ENCODE measurements around the gene TECTA.

Gene TECTA

DNA sequence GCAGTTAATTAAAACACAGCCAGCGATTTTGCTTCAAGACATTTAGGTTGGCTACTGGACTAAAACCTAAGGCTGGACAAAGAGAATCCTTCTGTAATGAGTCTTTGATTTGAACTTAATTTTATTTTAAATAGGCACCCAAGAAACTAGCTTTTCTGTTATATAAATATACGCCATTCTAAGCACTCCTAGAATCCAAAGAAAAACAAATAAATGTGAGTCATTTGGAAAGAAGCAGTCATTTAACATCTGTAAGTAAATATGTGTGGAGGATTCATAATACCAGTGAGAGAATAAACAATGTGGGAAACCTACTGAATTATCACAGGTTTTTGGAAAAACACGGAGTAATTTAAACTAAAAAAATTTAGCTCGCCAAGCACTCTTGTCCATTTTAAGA, 1.2 kb upstream of the TECTA start:
- POLR2A ChIA-PET (ENCODE audit: low non-redundant PET) = no interaction called here
- H3K27ac ChIP-seq = no peak overlapping the region
- CTCF ChIA-PET = interaction anchor here (1.0 kb wide), 1 partner anchor 95 kb away, joined by 5 read pairs; no protein-coding TSS in a partner anchor
- DNase-seq (ENCODE audit: low spot score) = no peak
- TF ChIP-seq, protein P1, sequence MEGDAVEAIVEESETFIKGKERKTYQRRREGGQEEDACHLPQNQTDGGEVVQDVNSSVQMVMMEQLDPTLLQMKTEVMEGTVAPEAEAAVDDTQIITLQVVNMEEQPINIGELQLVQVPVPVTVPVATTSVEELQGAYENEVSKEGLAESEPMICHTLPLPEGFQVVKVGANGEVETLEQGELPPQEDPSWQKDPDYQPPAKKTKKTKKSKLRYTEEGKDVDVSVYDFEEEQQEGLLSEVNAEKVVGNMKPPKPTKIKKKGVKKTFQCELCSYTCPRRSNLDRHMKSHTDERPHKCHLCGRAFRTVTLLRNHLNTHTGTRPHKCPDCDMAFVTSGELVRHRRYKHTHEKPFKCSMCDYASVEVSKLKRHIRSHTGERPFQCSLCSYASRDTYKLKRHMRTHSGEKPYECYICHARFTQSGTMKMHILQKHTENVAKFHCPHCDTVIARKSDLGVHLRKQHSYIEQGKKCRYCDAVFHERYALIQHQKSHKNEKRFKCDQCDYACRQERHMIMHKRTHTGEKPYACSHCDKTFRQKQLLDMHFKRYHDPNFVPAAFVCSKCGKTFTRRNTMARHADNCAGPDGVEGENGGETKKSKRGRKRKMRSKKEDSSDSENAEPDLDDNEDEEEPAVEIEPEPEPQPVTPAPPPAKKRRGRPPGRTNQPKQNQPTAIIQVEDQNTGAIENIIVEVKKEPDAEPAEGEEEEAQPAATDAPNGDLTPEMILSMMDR (conservative IDR thresholded peaks at IDR 0.05; ENCODE audit: low read depth) = no peak

DNA sequence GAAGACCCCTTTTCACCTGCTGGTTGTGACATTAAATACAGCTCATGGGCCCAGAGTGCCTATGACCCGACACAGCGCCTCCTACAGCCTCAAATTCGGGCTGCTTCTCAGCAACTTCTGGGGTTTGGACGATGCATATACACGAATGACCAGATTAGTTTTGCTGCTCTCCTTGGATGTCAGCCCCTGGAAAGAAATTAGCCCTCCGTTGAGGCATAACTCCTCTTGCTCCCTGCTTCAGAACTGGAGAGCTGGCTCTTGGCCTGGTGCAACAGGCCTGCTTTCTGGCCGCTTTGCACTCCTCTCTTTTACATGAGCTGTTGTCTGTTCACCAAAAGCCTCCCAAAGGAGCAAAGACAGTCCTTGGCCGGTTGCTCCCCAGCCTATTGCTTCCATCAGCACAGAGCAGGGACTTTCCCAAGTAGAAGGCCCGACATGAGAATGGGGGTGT, 3.3 kb downstream of the TECTA start:
- ChIA-PET POLR2A (ENCODE audit: low non-redundant PET) (no interaction called here), CTCF (no interaction called here)
- no peak for DNase-seq (ENCODE audit: low spot score)
- TF ChIP-seq, protein P1 (conservative IDR thresholded peaks at IDR 0.05; ENCODE audit: low read depth) = no peak
- no peak overlapping the region for H3K27ac ChIP-seq

DNA sequence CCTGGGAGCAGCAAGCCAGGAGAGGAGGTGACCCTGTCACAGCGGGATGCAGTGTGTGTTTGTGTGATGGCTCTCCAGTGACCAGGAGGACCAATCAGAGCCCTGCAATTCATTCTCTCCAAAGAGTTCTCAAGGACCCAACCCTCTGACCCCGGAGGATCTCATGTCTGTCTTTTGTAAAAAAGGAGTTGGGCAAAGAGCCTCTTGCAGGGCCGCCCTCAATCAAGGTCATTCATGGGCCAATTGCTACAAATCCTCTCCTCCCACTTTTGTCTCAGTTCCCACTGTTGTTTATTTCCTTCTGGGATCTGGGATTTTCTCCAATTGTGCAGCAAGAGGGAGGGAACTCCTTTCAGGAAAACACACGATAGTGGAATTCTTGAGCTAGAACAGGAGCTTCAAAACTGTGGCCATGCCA, 4.0 kb downstream of the TECTA start:
- TF ChIP-seq, protein P1 (conservative IDR thresholded peaks at IDR 0.05; ENCODE audit: low read depth) = no peak
- CTCF ChIA-PET = interaction anchor here (1.0 kb wide), 1 partner anchor 302 kb away, joined by 3 read pairs; no protein-coding TSS in a partner anchor
- POLR2A ChIA-PET (ENCODE audit: low non-redundant PET) = no interaction called here
- H3K27ac ChIP-seq = no peak overlapping the region
- DNase-seq (ENCODE audit: low spot score) = no peak

DNA sequence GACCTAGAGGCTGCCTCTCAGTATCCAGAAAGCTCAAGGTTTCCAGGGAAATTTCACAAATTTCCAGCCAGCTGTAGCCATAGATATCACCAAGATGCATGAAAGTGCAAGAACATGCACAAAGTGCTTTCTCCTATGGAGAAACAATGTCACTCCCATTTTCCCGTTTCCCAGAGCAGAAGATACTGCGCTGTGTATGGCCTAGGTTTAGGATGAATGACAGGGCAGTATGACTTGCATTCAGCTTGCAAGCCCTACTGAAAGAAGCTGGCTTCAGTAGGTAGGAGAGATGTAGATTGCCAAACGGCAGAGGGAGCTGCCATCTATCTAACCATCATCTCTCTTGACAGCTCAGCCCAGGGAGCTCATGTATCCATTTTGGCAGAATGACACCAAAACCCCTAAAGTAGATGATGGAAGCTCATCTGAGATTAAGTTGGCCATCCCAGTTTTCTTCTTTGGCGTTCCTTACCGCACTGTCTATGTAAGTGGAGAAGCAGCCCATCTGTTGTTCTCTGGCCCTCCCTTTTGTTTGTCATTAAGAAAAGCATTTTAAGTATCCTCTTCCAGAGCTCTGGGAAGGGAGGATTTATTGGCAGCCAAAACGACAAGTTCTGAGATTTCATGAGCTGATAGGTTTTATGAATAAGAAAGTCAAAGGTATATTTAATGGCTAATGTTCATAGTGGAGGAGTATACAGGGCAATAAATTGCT, 4.6 kb downstream of the TECTA start:
- TF ChIP-seq, protein P1 (conservative IDR thresholded peaks at IDR 0.05; ENCODE audit: low read depth) = no peak
- ChIA-PET CTCF (interaction anchor here (1.0 kb wide), 1 partner anchor 303 kb away, joined by 3 read pairs; no protein-coding TSS in a partner anchor), POLR2A (ENCODE audit: low non-redundant PET) (no interaction called here)
- DNase-seq (ENCODE audit: low spot score) = no peak
- H3K27ac ChIP-seq = no peak overlapping the region

DNA sequence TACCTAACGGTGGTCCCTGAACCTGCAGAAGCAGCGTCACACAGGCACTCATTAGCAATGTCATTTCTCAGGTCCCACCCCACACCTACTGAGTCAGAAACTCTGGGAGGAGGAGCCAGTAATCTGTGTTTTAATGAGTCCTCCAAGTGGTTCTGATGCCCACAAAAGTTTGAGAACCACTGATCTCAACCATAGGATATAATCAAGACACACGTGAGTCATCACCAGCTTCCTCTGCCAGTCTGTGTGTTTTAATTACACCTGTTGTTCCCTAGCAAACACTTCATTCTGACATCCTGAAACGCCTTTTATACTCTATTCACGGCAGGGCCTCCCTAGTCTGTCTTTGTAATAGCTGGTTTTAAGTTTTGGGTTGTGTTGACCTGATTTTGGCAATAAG, 5.8 kb downstream of the TECTA start:
- TF ChIP-seq, protein P1 (conservative IDR thresholded peaks at IDR 0.05; ENCODE audit: low read depth) = no peak
- no peak for DNase-seq (ENCODE audit: low spot score)
- ChIA-PET POLR2A (ENCODE audit: low non-redundant PET) (no interaction called here), CTCF (no interaction called here)
- H3K27ac ChIP-seq = no peak overlapping the region

DNA sequence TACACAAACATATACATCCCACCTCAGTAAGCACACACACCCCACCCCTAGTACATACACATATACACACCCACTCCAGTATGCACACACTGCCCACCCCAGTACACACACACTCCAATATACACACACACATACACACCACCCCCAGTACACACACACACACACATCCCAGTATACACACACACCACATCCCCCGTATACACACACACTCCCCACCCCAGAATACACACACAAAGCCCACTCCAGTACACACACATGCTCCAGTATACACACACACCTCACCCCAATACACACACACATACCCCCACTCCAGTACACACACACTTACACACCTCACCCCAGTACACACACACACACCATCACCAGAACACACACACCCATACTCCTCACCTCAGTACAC, 7.4 kb downstream of the TECTA start:
- CTCF ChIA-PET = no interaction called here
- POLR2A ChIA-PET (ENCODE audit: low non-redundant PET) = no interaction called here
- no peak for DNase-seq (ENCODE audit: low spot score)
- no peak overlapping the region for H3K27ac ChIP-seq
- TF ChIP-seq, protein P1 (conservative IDR thresholded peaks at IDR 0.05; ENCODE audit: low read depth) = no peak

All from RWPE1 (cell line).